ENCODE data around the gene BRD9. TPM values are rescaled to one million over a fixed set of nuclear protein-coding genes. Genes with fewer than 3 reads are reported as not detected.

BRD9 gene
- total and polyA plus RNA-seq, 9 of the 15 experiments (the other 6 are each of a cell fraction or from before 2014, with no cell fraction given) = 2.4 to 68.7 (median 44.9) TPM

DNA sequence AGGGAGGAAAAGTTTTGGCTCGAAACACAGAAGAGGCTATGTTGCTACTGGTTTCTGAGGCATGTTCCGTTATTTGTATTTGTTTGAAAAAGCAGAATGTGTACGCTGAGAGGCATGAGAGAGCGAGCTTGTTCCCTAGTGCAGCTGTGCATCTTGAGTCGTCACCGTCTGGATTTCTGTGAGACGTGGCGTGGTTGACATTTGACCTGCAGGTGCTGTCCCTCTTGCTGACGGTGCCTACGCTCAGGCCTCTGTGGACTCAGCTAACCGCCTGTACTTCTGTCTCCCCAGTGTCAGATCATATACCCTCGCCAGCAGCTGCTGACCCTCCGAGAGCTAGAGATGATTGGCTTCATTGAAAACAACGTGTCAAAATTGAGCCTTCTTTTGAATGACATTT, 21.6 kb upstream of the BRD9 start:
- DNase-seq (ENCODE audit: extremely low read depth in 1 of 4, low spot score in 3 of 4) (no peak), ATAC-seq (no peak), FAIRE-seq (no peak)
- CTCF ChIA-PET (ENCODE audit: low intra/inter-chr PET ratio) = no interaction called here
- Histone ChIP-seq H2AFZ (ENCODE audit: low read depth, low read length) (no peak overlapping the region), H4K20me1 (replicated peaks; ENCODE audit: control insufficient read depth, insufficient read depth, low read length) (peaks cover 5% of the 10 kb centered on the region; the same call in 1 of the 2 replicates), H3K27me3 (ENCODE audit: control insufficient read depth in 2 of 2, insufficient read depth in 2 of 2, low read length in 2 of 2) (no peaks in the 10 kb centered on the region), H3K79me2 (ENCODE audit: control insufficient read depth, insufficient read depth, low read length) (no peaks in the 10 kb centered on the region), H3K27ac (ENCODE audit: extremely low read depth, low read depth, low read length) (no peak overlapping the region), H3K9me1 (ENCODE audit: control insufficient read depth, insufficient read depth, low read length) (peaks cover 3% of the 10 kb centered on the region), H3K9ac (ENCODE audit: insufficient read depth in 1 of 2, low read depth in 2 of 2, low read length in 2 of 2) (peak overlapping the region in 1 of 2 experiments; percentile 66; a peak in 1 of 4 replicates), H3K4me2 (ENCODE audit: insufficient read depth, low read length) (no peak overlapping the region), H3K4me3 (no peak overlapping the region), H3K9me3 (replicated peaks; ENCODE audit: control insufficient read depth, insufficient read depth, low read depth, low read length) (no peaks in the 10 kb centered on the region), H3K4me1 (replicated peaks in 1 of 2; ENCODE audit: control insufficient read depth in 2 of 2, insufficient read depth in 2 of 2, low read length in 2 of 2) (peaks cover 3 to 9% of the 10 kb centered on the region in 2 experiments; a peak in 3 of 5 replicates), H3K36me3 (ENCODE audit: control insufficient read depth, insufficient read depth, low read length) (peaks cover 95% of the 10 kb centered on the region; the same call in 2 of the 3 replicates)
- 93% methylated on average over 14 of the region's 14 CpGs for WGBS (ENCODE audit: insufficient coverage, low coverage, missing lambda C conversion rate)
- no TSS peak for BruUV-seq (replicated peaks)
- intact Hi-C loops (cut with micrococcal nuclease) = no loop called here
- POLR2A ChIA-PET = no interaction called here
- in situ Hi-C loops (cut with MboI) = no loop called here
- TF ChIP-seq KDM1A (IDR thresholded peaks at IDR 0.05) (no peak), MEF2A (IDR thresholded peaks at IDR 0.05; ENCODE audit: control insufficient read depth, low read depth, low read length) (no peak), ZBTB8A (IDR thresholded peaks at IDR 0.05; ENCODE audit: partially characterized antibody) (no peak), KLF13 (tag; IDR thresholded peaks at IDR 0.05; ENCODE audit: borderline replicate concordance, low read depth) (no peak), TCF7 (IDR thresholded peaks at IDR 0.05; ENCODE audit: borderline replicate concordance) (no peak), NFE2 (IDR thresholded peaks at IDR 0.05; ENCODE audit: low read depth) (no peak), ZNF124 (CRISPR knock-in tag; IDR thresholded peaks at IDR 0.05) (no peak), SMAD4 (CRISPR knock-in tag; conservative IDR thresholded peaks at IDR 0.05) (no peak), MECOM (CRISPR knock-in tag; IDR thresholded peaks at IDR 0.05) (no peak), MXI1 (IDR thresholded peaks at IDR 0.05; ENCODE audit: low read depth, low read length) (no peak), CREBBP (IDR thresholded peaks at IDR 0.05; ENCODE audit: low read depth, low read length) (no peak), POLR2H (tag; IDR thresholded peaks at IDR 0.05; ENCODE audit: low read depth) (no peak), BCOR (IDR thresholded peaks at IDR 0.05) (no peak), RAD51 (IDR thresholded peaks at IDR 0.05; ENCODE audit: borderline replicate concordance, low read depth) (no peak), CUX1 (CRISPR knock-in tag; IDR thresholded peaks at IDR 0.05) (no peak)
- TF ChIP-seq, protein P1, sequence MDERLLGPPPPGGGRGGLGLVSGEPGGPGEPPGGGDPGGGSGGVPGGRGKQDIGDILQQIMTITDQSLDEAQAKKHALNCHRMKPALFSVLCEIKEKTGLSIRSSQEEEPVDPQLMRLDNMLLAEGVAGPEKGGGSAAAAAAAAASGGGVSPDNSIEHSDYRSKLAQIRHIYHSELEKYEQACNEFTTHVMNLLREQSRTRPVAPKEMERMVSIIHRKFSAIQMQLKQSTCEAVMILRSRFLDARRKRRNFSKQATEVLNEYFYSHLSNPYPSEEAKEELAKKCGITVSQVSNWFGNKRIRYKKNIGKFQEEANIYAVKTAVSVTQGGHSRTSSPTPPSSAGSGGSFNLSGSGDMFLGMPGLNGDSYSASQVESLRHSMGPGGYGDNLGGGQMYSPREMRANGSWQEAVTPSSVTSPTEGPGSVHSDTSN (CRISPR knock-in tag; IDR thresholded peaks at IDR 0.05; ENCODE audit: low read depth) = no peak
- TF ChIP-seq, protein P1 (tag; conservative IDR thresholded peaks at IDR 0.05; ENCODE audit: low read depth) = no peak

All from K562 (cell line).